NCI-H1105 (cell line): ENCODE measurements around the gene MYO6.
"Not testable (repeated sequence)": the region's sequence is repeated elsewhere in the genome, so short reads cannot be mapped to it uniquely, and the experiment has no call there.

Source experiments
- DNase-seq: peaks from one replicate; lab custom pipeline; 2025; lab: John Stamatoyannopoulos, UW

Gene MYO6

DNA sequence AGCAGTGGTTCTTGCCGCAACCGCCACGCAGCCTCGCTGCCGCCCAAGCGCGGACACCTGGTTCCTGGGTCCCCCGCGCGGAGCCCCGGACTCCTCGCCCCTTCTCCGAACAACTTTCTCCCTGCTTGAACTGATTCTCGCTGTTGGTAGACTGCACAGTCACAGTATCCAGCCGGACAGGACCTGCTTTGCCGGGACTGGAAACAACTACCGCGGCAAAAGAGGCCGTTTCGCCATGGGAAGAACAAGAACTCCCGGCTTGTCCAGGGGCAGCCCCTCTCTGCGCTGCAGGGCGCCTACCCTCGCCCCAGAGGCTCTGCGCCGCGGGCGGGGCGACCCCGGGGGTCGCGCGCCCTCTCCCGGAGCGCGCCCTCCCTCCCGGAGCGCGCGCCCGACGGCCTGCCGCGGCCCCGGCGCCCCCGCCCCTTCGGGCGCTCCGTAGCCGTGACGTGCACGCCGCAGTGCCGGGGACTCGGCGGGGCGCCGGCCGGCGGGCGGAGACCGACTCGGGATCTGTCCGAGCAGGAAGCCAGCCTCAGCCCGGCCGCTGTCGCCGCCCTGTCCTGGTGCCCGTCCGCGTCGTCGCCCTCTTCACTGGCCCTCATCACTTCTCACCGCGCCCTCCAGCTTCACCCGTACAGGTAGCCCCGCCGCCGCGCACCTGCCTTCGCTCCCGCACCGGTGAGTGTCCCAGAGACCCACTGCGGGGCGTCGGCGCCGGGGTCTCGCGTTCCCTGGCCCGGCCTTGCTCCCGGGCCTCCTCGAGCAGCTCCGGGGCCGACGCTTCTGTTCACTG, at the start of gene MYO6:
TSS of gene MYO6 (plus strand) at position 497 of the 796 bp plus-strand sequence. CDS start 68,309 bp downstream, outside the sequence.
- peak; percentile 63 for DNase-seq

DNA sequence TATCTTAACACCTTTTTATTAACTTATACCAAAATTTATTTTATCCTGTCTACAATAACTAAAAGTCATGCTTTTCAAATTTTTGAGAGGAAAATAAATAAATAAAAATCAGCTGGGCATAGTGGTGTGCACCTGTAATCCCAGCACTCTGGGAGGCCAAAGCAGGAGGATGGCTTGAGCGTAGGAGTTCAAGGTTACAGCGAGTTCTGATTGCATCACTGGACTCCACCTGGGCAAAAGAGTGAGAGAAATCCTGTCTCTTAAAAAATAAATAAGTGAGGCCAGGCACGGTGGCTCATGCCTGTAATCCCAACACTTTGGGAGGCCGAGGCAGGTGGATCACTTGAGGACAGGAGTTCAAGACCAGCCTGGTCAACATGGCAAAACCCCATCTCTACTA, 40.7 kb upstream of the MYO6 start:
- DNase-seq, result not testable (repeated sequence)

- DNase-seq, result no peak
Measured at GRCh38 chr6:75711173-75711572, 37.9 kb upstream of the MYO6 start.

DNA sequence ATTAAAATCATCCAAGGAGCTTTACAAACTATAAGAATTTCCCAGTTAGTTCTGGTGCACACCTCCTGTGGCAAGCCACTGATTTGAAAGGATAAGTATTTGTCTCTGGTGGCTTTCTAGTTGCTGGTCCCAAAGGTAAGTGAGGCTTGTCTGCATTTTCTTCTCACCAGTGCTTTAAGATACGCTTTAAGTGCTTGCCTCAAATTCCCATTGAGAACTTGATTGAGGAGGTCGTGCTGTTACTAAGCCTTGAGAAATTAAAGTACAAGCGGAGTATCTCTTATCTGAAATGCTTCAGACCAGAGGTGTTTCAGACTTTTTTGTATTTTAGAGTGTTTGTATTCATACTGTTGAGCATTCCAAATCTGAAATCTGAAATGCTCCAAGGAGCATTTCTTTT, 29.9 kb upstream of the MYO6 start:
- no peak for DNase-seq

GRCh38 chr6:75723382-75723781, 25.7 kb upstream of the MYO6 start:
- no peak for DNase-seq

GRCh38 chr6:75727206-75727605, 21.8 kb upstream of the MYO6 start:
- DNase-seq, result no peak

DNA sequence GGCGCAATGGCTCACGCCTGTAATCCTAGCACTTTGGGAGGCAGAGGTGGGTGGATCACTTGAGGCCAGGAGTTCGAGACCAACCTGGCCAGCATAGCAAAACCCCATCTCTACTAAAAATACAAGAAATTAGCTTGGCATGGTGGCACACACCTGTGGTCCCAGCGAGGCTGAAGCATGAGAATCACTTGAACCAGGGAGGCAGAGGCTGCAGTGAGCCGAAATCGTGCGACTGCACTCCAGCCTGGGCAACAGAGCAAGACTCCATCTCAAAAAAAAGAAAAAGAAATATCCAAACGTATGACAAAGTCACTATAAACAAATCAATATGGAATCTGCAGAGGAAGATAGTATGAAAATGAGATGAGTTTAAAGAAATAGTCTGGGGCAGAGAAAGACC, 18.0 kb upstream of the MYO6 start:
- not testable (repeated sequence) for DNase-seq

GRCh38 chr6:75735491-75736186, 13.4 kb upstream of the MYO6 start:
- no peak for DNase-seq

DNA sequence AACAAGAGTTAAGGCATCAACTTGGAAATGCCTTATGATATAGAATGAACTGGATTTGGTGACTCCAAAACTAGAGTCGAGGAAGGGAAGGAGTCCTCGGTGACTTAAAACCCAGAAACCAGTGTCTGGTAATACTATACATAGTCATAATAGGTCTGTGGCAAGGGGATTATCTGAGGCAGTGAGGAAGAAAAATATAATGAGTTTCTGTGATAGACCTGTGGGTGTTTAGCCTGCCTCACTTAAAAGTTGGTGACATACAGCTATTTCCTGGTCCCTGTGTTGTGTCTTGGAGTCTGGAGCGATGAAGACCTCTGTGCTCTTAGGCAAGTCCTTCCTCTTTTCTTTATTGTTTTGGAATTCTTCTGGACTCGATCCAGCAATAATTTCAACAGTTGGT, 5.1 kb upstream of the MYO6 start:
- no peak for DNase-seq

GRCh38 chr6:75745404-75745803, 3.6 kb upstream of the MYO6 start:
- DNase-seq, result no peak

DNA sequence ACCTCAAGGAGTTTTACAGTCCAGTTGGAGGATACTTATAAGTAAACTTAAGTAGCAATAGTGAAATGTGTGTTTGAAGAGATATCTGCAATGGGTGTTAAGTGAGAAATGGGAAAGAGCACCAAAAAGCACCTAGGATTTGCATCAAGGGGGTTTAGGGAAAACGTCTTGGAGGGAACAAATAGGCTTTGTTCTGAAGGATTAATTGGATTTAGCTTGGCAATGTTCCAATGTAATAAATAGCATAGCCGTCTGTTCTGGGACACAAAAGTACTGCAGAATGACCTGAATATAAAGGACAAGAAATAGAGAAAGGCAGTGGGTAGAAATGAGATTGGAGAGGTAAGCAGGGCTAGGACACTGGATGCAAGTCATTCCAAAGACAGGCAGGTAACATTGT, 2.8 kb upstream of the MYO6 start:
- DNase-seq, result peak; percentile 9

DNA sequence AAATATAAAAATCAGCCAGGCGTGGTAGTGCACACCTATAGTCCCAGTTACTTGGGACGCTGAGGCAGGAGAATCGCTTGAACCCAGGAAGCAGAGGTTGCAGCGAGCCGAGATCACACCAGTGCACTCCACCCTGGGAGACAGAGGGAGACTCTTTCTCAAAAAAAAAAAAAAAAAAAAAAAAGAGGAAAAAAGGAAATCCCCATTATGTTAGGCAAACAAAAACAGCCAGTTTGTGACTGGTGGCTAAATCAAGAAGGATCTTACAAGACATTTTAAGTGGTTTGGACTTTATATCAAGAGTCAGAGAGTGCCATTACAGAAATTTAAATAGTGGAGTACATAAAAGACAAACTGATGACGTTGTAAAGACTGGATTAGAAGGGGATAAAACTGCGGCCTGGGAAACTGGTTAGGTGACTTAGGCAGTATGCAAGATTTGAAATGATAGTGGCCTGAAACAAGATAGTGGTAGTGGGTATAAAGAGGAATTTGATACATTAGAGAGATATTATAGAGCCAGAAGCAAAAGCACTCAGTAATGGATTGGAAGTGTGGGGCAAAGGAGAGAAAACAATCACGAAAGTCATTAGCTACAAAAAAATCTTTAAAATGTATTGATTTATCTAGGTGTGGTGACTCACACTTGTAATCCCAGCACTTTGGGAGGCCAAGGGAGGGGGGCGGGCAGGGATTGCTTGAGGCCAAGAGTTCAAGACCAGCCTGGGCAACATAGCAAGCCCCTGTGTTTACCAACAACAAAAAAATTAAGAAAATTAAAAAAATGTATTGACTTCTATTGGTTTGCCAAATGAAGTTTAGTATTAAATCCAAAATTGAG, 1.7 kb upstream of the MYO6 start:
- DNase-seq, result no peak

GRCh38 chr6:75748003-75748742, 866 bp upstream of the MYO6 start:
- no peak for DNase-seq

- DNase-seq, result no peak
Measured at GRCh38 chr6:75751443-75751842, 2.4 kb downstream of the MYO6 start.

DNA sequence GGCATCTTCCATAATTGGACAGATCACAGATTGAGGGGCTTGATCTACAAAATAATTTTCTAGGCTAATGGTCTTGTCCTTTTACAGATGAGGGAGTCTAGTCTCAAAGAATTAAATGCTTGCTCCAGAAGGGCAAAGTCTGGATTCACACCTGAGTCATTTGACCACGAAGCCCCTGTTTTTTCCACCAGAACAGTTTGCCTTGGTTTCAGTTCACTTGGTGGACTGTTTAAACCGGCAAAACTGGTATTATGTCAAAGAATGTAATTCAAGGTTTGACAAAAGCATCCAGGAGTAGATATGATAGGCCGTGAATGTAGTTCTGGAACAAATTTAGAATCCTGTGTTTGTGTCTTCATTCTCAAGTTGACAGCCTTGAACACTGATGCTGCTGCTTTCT, 3.3 kb downstream of the MYO6 start:
- DNase-seq, result no peak

DNA sequence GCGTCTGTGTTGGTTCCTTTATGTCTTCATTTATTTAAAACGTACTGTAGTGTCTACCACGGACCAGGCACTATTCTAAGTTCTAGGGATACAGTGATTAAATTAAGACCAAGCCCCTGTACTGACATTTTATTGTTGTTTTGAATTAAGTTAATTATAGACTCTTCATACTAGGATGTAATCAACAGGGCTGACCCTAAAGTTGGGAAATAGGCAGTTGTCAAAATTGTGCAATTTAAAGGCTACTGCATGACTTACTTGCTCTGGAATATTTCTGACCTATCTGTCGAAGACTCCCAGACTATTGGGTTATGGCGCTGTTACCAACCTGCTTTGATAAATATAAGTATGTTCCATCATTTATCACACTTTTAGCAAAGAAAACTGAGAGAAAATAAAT, 6.7 kb downstream of the MYO6 start:
- no peak for DNase-seq

- DNase-seq, result no peak
Measured at GRCh38 chr6:75757295-75757694, 8.3 kb downstream of the MYO6 start.

- DNase-seq, result no peak
Measured at GRCh38 chr6:75758061-75758460, 9.0 kb downstream of the MYO6 start.

- no peak for DNase-seq
Measured at GRCh38 chr6:75759207-75759606, 10.2 kb downstream of the MYO6 start.

DNA sequence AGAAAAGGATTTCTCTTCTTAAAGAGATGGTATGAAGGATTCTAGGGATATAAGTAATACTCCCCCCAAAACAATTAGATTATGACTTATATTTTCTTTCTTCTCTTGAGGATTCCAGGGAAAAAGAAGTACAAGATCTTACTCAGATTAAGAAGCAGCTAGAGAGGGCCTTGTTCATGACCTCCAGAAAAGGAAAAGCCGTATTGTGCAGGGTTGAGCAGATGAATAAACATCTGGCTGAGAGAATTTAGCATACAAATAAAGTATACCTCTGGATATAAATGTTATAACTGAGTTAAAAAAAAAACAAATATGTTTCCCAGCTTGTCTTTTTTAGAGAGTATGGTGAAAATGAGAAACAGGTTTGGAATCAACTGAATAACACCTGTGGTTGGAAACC, 11.3 kb downstream of the MYO6 start:
- no peak for DNase-seq

- DNase-seq, result no peak
Measured at GRCh38 chr6:75761489-75761888, 12.4 kb downstream of the MYO6 start.

DNA sequence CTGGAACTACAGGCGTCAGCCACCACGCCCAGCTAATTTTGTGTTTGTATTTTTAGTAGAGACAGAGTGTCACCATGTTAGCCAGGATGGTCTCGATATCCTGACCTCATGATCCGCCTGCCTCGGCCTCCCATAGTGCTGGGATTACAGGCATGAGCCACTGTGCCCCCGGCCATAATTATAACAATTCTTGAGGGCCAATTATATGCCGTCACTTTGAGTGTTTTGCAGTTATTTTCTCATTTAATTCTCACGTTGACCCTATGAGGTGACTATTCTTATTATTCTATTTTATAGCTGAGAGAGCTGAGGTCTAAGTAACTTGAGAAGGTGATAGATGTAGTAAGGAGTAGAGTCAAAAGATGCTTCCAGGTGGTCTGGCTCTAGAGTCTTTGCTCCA, 13.0 kb downstream of the MYO6 start:
- no peak for DNase-seq
